Activated CD4-positive, CD25-positive, alpha-beta regulatory T cell treated with anti-CD3 and anti-CD28 coated beads, Interleukin-2, amount 50 U/mL, for 72 hours (primary cell): ENCODE results near the gene DOK7.

Experiments used
- DNase-seq: peaks from one replicate; pipeline ENCODE4 v3.0.0; 2021

Gene DOK7

GRCh38 chr4:3492741-3493719 is 29.9 kb downstream of the DOK7 start:
- DNase-seq = no peak

- DNase-seq = no peak
Observed at GRCh38 chr4:3493720-3494461, 30.8 kb downstream of the DOK7 start.

GRCh38 chr4:3494462-3494871 is 31.4 kb downstream of the DOK7 start:
- no peak for DNase-seq

GRCh38 chr4:3495204-3495975 is 32.3 kb downstream of the DOK7 start:
- DNase-seq = no peak

- DNase-seq = no peak
Observed at GRCh38 chr4:3496021-3496420, 32.9 kb downstream of the DOK7 start.

GRCh38 chr4:3497095-3497494 is 34.0 kb downstream of the DOK7 start:
- DNase-seq = no peak

GRCh38 chr4:3497523-3498389 is 34.6 kb downstream of the DOK7 start:
- no peak for DNase-seq

GRCh38 chr4:3498407-3498806 is 35.3 kb downstream of the DOK7 start:
- DNase-seq = no peak

GRCh38 chr4:3498901-3499510 is 35.9 kb downstream of the DOK7 start:
- DNase-seq = no peak

- DNase-seq = no peak
Observed at GRCh38 chr4:3499710-3500109, 36.6 kb downstream of the DOK7 start.

- DNase-seq = no peak
Observed at GRCh38 chr4:3500111-3500510, 37.0 kb downstream of the DOK7 start.

- no peak for DNase-seq
Observed at GRCh38 chr4:3500634-3501101, 37.6 kb downstream of the DOK7 start.

GRCh38 chr4:3501126-3501824 is 38.2 kb downstream of the DOK7 start:
- no peak for DNase-seq

GRCh38 chr4:3501825-3502425 is 38.8 kb downstream of the DOK7 start:
- no peak for DNase-seq

- DNase-seq = no peak
Observed at GRCh38 chr4:3502941-3503936, 40.1 kb downstream of the DOK7 start.

- no peak for DNase-seq
Observed at GRCh38 chr4:3505231-3505630, 42.1 kb downstream of the DOK7 start.

- no peak for DNase-seq
Observed at GRCh38 chr4:3508542-3508941, 45.4 kb downstream of the DOK7 start.

- DNase-seq = no peak
Observed at GRCh38 chr4:3510481-3510880, 47.4 kb downstream of the DOK7 start.

- DNase-seq = no peak
Observed at GRCh38 chr4:3511187-3511586, 48.1 kb downstream of the DOK7 start.
